Measurements from ENCODE around the gene GATA2.

The GATA2 gene

GRCh38 chr3:128498127-128498626 is 5.2 kb upstream of the GATA2 start:
- peak overlapping the region; percentile 57 for H3K4me3 ChIP-seq (ENCODE audit: low read depth, low read length)
- no peak for TF ChIP-seq CTCF (IDR thresholded peaks at IDR 0.05; ENCODE audit: insufficient read depth, low read length, missing control alignments)
- ChIA-PET CTCF (interaction anchor here (0.8 to 5.3 kb wide), 29 partner anchors 8 to 405 kb away, joined by 3 to 64 read pairs (median 4); no protein-coding TSS in a partner anchor), POLR2A (interaction anchor here (1.4 kb wide), 1 partner anchor 10 kb away, joined by 4 read pairs; no protein-coding TSS in a partner anchor)
- no peak for DNase-seq (ENCODE audit: low read depth, low spot score)

- POLR2A ChIA-PET, result interaction anchor here (0.6 to 1.4 kb wide), 2 partner anchors 10 to 67 kb away, joined by 4 read pairs; no protein-coding TSS in a partner anchor
- CTCF ChIA-PET, result interaction anchor here (0.6 to 5.3 kb wide), 37 partner anchors 8 to 423 kb away, joined by 3 to 64 read pairs (median 4); no protein-coding TSS in a partner anchor
- H3K4me3 ChIP-seq (ENCODE audit: low read depth, low read length), result peak overlapping the region; percentile 57
- peak; percentile 79 for TF ChIP-seq CTCF (IDR thresholded peaks at IDR 0.05; ENCODE audit: insufficient read depth, low read length, missing control alignments)
- no peak for DNase-seq (ENCODE audit: low read depth, low spot score)
These were observed 4.5 kb upstream of the GATA2 start for GRCh38 chr3:128497305-128498126.

GRCh38 chr3:128496602-128497304 is 3.8 kb upstream of the GATA2 start:
- no peak for DNase-seq (ENCODE audit: low read depth, low spot score)
- ChIA-PET CTCF (interaction anchor here (0.6 to 5.3 kb wide), 27 partner anchors 10 to 423 kb away, joined by 3 to 64 read pairs (median 4); no protein-coding TSS in a partner anchor), POLR2A (interaction anchor here (0.6 to 1.4 kb wide), 2 partner anchors 9 to 66 kb away, joined by 4 read pairs; no protein-coding TSS in a partner anchor)
- H3K4me3 ChIP-seq (ENCODE audit: low read depth, low read length), result peak overlapping the region; percentile 57; the same call in 1 of the 2 replicates
- TF ChIP-seq CTCF (IDR thresholded peaks at IDR 0.05; ENCODE audit: insufficient read depth, low read length, missing control alignments), result no peak

GRCh38 chr3:128496019-128496601 is 3.1 kb upstream of the GATA2 start:
- CTCF ChIA-PET, result interaction anchor here (1.1 to 5.3 kb wide), 3 partner anchors 10 to 422 kb away, joined by 3 to 64 read pairs (median 4); no protein-coding TSS in a partner anchor

DNA sequence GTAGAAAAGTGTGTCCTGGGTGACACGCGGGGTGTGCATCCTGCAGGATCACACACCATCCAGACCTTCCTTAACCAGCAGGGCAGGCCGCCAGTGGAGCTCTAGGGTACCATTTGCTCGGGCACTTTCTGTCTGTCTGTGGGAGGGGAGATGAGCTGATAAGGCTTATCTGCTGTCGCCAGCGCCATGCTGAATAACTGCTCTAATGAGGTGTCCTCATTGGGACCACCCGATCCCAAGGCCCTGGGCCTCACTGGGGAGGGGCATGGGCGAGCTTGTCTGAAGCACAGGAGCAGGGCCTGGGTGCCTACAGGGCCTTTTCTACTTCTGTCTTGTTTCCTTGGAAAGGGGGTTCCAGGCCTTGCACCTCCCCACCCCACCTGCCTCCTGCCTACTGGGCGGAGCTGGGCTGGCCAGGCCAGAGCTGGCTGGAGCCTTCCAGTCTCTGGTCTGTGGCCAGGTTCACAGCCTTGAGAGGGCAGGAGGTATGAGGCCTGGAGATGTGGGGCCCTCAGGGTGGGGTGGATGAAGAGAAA is 2.5 kb upstream of the GATA2 start:
- ChIA-PET POLR2A (interaction anchor here (0.5 kb wide), 1 partner anchor 318 kb away, joined by 5 read pairs; no protein-coding TSS in a partner anchor), CTCF (interaction anchor here (0.7 to 5.3 kb wide), 4 partner anchors 9 to 328 kb away, joined by 3 to 64 read pairs (median 4); no protein-coding TSS in a partner anchor)
- no peak overlapping the region for H3K4me3 ChIP-seq (ENCODE audit: low read depth, low read length)
- no peak for TF ChIP-seq CTCF (IDR thresholded peaks at IDR 0.05; ENCODE audit: insufficient read depth, low read length, missing control alignments)
- DNase-seq (ENCODE audit: low read depth, low spot score), result no peak

More at GRCh38 chr3:128496019-128496601, 3.1 kb upstream of the GATA2 start:
- H3K4me3 ChIP-seq (ENCODE audit: low read depth, low read length), result no peak overlapping the region
- DNase-seq (ENCODE audit: low read depth, low spot score), result no peak
- no peak for TF ChIP-seq CTCF (IDR thresholded peaks at IDR 0.05; ENCODE audit: insufficient read depth, low read length, missing control alignments)
- POLR2A ChIA-PET, result no interaction called here

Data from AG04449 (cell line).